HG02981 (cell line): ENCODE data around the gene NAV2.
A peak's percentile ranks its signal among the peaks of the same experiment; 100 is the strongest.

Experiments used
- ATAC-seq: cut with Tn5 transposase; IDR thresholded peaks from one replicate; pipeline ENCODE4 v1.9.1; 2021; ENCODE audit warnings: mild to moderate bottlenecking, moderate library complexity; ENCODE audit not compliant: unreplicated experiment

NAV2 gene

GRCh38 chr11:19683862-19684491, 28.7 kb upstream of the NAV2 start:
- ATAC-seq = no peak

- ATAC-seq = no peak
Observed at GRCh38 chr11:19686234-19686633, 26.4 kb upstream of the NAV2 start.

DNA sequence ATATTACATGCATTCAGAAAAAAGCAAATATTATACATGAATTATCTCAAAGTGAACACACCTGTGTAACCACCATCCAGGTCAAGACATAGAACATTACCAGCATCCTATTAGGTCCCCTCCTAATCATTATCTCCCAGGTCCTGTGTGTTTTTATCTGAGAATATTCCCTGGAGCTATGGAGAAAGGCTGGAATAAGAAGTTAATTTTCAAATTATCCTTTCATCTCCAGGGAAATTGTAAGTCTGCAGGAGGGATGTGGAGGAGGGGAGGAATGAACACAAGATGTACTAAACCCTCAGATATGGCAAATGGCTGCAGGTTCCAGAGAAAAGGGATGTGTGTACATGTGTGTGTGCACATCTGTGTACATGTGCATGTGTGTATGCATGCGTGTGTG, 25.2 kb upstream of the NAV2 start:
- no peak for ATAC-seq

DNA sequence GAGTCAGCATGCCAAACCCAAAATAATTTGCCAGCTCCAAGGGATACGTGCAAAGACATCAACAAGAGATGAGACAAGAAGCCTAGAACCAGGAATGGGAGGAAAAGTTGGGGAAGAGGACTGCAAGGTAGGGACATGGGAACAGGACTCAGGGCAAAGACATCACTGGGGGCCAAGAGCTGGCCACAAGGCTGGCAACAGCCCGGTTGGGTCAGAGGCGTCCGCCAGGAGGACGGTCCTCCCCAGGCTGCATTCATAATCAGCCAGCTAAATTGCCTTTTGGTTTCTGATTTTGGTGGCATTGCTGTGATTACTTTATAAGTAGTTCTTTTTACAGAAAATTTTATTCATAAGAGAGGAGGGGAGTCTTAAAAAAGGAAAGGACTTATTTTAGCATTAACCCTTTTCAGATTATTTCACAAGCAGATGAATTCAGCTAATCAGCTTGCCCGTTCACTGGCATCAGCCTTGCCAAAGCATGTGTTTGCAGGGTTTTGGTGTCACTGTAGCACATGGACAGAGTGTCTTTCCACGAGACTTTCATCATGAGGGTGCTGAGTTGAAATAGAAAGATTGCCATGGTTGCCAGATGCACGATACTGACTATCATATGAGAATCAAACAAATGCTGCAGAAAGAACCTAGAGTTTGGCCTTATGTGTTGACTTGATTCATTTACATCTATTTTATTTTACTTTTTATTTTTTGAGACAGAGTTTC, 23.2 kb upstream of the NAV2 start:
- no peak for ATAC-seq

DNA sequence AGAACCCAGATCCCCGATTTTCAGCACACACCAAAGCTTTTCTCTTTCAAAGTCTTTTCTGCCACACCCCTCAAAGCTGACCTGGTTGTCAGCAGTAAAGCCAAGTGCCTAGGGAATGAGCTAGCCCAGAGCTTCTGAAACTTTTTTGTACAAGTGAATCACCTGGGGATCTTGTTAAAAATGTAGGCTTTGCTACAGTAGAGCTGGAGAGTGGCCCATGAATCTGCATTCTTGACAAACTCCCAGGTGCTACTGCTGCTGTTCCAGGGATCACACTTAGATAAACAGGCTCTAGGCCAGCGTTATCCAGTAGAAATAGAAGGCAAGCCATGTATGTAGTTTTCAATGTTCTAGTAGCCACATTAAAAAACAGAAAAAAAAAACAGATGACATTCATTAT, 21.8 kb upstream of the NAV2 start:
- no peak for ATAC-seq

- no peak for ATAC-seq
Observed at GRCh38 chr11:19691815-19692500, 20.7 kb upstream of the NAV2 start.

- ATAC-seq = no peak
Observed at GRCh38 chr11:19693146-19693545, 19.5 kb upstream of the NAV2 start.

GRCh38 chr11:19694796-19695345, 17.8 kb upstream of the NAV2 start:
- ATAC-seq = no peak

GRCh38 chr11:19696073-19696472, 16.6 kb upstream of the NAV2 start:
- no peak for ATAC-seq

DNA sequence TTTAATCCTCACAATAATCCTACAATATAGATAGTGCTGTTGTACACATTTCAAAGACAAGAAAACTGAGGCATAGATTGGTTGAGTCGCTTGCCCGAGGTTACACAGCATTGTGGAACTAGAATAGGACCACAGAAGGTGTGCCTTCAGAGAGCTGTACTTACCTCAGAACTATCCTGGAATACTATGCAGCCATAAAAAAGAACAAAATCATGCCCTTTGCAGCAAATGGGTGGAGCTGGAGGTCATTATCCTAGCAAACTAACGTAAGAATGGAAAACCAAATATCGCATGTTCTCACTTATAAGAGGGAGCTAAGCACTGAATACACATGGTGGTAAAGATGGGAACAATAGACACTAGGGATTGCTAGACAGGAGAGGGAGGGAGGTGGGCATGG, 15.7 kb upstream of the NAV2 start:
- ATAC-seq = no peak

DNA sequence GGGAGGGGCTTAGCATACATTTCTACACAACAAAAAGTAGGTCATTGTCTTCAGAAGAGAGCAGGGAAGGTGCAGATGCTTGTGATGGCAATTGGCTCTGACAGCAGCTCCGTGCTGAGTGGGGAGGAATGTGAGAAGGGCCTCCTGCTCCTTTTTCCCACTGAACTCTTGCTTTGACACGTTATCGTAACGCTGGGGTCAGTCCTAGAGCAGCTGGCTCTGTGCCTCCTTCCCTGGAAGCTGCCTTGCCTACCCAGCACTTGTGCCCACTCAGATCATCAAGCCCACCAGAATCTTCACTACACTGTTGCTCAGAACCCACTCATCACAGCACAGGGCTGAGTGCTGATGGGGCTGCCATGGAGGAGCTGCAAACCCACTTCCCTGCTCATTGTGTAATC, 14.9 kb upstream of the NAV2 start:
- ATAC-seq = no peak

DNA sequence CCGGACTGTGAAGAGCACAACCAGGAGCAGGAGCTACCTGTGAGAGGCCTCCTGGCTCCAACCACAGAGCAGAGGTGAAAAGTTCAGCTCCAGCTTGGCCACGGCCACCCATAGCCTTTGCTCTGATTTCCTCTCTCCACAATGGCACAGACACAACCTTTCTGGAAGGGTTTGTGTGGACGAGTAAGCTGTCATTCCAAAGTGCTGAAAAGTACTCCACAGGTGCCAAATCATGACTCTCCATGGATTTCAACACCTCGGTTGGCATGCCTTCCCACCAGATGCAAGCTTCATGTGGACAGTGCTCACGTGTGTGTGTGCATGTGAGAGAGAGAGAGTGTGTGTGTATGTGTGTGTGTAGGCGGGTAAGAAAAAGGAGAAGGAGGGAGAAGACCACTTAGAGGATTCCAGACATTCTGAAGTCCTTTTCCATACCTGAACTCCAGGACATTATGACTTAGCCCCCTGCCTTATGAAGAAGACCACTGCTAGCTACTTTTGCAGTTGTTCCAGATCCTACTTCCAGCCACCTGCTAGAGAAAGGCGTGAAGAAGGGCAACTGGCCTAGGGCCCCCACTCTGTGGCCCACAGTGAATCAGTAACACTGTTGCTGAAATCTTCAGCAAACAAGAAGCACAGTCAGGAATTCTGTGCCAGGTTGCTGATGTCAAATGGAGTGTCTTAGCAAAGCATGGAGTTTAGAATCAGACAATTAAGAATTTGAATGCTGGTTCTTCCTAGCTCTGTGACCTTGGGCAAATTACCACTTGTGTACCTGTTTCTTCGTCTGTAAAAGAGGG, 13.9 kb upstream of the NAV2 start:
- ATAC-seq = no peak

DNA sequence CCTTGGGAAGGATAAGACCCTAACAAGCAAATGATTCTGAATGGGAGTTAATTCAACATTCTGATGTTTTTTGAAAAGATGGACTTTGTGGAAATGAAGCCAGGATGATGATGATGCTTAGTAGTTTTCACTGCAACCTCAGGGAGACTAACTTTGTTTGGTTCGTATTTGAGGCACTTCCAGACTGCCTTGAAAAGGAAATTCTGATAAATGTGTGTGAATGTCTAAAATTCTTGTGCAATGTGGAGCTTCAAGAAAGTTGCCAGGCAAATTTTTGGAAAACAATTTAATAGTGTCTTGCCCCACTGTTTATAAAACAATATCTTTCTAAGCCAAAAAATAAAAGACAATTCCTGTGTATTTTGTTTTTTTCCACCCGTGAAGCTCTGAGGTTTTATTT, 11.2 kb upstream of the NAV2 start:
- no peak for ATAC-seq

- no peak for ATAC-seq
Observed at GRCh38 chr11:19702620-19703019, 10.0 kb upstream of the NAV2 start.

- no peak for ATAC-seq
Observed at GRCh38 chr11:19703211-19703610, 9.4 kb upstream of the NAV2 start.

DNA sequence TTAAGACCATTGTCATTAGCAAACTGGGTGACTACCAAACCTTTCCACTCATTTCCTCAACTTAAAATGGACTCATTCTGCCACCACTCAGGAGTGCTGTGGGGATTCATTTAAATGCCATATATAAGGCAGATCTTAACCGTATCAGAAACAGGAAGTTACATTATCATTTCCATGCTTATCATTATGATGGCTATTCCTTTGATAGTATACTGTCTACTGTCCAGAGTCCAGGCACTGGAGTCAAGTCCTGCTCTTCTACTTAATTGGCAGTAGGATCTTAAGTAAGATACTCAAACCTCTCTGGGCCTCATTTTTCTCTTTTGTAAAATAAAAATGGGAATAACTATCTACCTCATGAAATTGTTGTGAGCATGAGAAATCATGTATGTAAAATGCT, 8.4 kb upstream of the NAV2 start:
- no peak for ATAC-seq

- ATAC-seq = no peak
Observed at GRCh38 chr11:19705936-19706335, 6.7 kb upstream of the NAV2 start.

DNA sequence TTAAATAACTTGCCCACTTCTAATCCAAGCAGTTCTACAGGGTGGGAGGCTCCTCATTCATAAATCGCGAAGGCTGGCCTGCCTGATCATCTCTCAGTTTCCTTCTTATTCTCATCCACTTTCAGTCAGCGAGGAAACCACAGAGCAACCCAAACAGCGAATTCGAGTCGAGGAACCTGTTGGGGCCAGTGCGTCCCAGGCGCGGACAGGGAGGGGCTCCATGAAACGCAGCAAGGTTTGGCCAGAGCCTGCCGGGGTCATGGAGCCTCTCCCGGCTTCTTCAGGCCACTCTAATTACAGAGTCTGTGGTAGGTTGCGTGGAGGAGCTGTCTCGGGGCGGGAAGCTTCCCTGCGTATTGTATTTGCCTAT, 741 bp upstream of the NAV2 start:
- ATAC-seq = no peak

GRCh38 chr11:19713196-19714021, 772 bp downstream of the NAV2 start:
- ATAC-seq = peak; percentile 13

GRCh38 chr11:19714022-19714386, 1.4 kb downstream of the NAV2 start:
- ATAC-seq = no peak
